Left renal pelvis (tissue), 4 donors: ENCODE measurements around the gene FAM107B. TPM values are rescaled to one million over a fixed set of nuclear protein-coding genes. Genes with fewer than 3 reads are reported as not detected.

ENCODE experiments used
- DNase-seq, 4 donors: peaks; one replicate each; pipeline ENCODE4 v3.0.0-alpha.2; 2013; ENCODE audit warnings: low read depth in 4 of 4, low spot score in 3 of 4
- polyA plus RNA-seq, 4 donors: library from polyadenylated mRNA; unstranded; fragments of 120-200 nt; gene quantifications; one replicate each; pipeline ENCODE4 v1.2.1, GENCODE V29; 2013; ENCODE audit not compliant: insufficient read length in 4 of 4

Gene FAM107B
- polyA plus RNA-seq, 4 donors: 36.4 to 121 (median 97.9) TPM

- DNase-seq: no peak
These were observed 189.2 kb downstream of the FAM107B start for GRCh38 chr10:14585287-14586193.

DNA sequence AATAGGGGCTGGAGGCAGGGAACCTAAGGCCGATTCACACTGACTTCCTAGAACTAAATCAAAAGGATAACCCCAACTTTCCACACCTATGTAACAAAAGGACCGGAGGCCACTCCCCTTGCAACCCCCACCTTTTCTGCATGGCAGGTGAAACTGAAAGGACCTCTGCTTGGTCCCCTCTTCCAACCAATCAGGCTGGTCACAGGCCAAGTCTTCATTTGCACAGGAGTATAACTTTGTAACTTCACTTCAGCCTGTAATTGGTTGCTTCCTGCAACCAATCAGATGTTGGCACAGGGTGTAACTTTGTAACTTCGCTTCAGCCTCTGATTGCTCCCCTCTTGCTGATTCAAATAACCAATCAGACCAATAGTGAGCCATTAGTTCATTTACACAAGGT is 190.0 kb downstream of the FAM107B start:
- DNase-seq: no peak

- DNase-seq: no peak
These were observed 190.7 kb downstream of the FAM107B start for GRCh38 chr10:14583967-14584366.

DNA sequence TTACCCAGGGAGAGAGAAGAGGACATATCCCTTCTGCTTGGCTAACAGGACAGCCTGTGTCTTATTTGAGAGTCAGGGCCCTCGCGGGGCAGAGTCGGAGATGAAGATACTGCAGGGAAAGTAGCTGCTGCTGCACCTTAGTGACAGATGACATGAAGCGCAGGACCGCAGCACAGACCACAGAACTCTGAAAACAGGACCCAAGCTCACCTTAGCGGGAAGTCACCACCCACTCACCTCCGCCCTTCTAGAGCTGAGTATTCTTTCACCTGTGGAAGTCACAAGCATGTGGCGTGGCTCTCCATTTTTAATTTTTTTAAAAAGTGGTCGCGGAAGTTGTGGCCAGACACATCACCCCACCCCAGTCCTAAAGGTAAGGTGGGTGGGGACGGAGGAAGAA is 191.4 kb downstream of the FAM107B start:
- no peak for DNase-seq

- no peak for DNase-seq
These were observed 193.0 kb downstream of the FAM107B start for GRCh38 chr10:14581553-14582321.

- DNase-seq: no peak
These were observed 193.9 kb downstream of the FAM107B start for GRCh38 chr10:14580671-14581332.

DNA sequence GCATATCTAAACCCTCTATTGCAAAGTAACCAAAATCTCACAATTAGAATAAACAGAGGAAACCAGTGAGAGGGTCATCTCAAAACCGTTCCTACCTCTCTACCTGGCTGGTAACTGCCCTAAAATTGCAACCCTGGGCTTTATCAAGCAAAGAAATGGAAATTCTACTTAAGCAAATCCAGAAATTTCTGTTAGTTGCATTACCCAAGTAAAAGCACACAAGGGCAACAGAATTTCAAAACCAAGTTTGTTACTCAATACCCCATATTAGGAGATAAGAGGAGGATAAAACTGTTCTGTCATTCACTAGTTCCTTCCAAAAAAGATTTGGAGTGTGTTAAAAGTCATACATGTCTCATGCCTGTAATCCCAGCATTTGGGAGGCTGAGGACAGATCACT is 195.3 kb downstream of the FAM107B start:
- DNase-seq: no peak

- DNase-seq: no peak
These were observed 196.4 kb downstream of the FAM107B start for GRCh38 chr10:14578060-14578952.

DNA sequence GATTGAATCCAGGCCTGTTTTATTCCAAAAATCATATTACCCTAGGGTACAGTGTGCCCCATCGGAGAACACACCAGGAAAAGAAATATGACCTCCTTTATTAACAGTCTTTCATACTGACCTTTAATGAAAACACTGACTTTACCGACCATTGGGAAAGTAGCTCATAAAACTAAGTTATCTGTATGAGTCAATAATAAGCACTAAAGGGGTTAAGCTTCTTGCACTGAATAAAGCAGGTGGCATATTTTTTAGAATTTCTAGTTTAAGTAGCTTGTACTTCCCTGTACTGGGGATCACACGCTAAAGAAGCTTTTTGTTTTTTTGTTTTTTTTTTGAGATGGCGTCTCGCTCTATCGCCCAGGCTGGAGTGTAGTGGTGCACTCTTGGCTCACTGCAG is 199.8 kb downstream of the FAM107B start:
- no peak for DNase-seq

DNA sequence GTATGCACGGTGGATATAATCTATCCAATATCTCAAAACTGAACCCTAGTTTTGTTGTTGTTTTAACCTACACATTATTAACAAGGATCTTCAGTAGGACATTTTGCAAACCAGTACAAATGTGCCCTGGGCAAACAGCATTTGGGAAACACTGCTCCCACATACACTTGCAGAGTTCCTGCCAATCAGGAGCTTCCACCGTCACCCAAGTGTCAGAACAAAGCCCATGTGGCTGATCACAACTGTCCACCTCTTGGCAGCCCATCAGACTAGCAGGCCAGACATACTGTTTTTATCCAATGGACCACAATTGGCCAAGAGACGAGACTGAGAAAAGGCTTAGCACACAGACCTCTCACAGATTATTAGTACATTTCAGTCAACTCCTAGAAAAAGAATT is 200.4 kb downstream of the FAM107B start:
- no peak for DNase-seq

GRCh38 chr10:14573666-14574261 is 200.9 kb downstream of the FAM107B start:
- DNase-seq: no peak

DNA sequence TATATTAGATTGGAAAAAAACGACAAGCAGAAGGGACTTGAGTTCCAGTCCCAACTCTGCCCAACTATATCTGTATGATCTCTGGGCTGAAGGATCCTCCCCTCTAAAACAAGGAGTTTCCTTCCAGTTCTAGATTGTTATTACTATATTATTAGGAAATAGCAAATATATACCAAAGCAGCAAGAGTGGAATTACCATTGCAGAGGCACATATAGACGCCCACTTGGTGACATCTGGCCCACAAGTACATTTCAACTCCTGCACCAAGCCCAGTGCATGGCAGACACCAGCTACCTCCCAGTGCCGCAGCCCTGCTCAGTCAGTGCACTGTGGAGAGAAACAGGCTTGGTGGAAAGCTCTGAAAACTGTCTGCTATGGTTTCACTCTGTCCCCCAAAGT is 201.9 kb downstream of the FAM107B start:
- DNase-seq: no peak

- no peak for DNase-seq
These were observed 202.7 kb downstream of the FAM107B start for GRCh38 chr10:14571866-14572507.

GRCh38 chr10:14570800-14571199 is 203.9 kb downstream of the FAM107B start:
- no peak for DNase-seq

GRCh38 chr10:14569274-14570060 is 205.2 kb downstream of the FAM107B start:
- no peak for DNase-seq

DNA sequence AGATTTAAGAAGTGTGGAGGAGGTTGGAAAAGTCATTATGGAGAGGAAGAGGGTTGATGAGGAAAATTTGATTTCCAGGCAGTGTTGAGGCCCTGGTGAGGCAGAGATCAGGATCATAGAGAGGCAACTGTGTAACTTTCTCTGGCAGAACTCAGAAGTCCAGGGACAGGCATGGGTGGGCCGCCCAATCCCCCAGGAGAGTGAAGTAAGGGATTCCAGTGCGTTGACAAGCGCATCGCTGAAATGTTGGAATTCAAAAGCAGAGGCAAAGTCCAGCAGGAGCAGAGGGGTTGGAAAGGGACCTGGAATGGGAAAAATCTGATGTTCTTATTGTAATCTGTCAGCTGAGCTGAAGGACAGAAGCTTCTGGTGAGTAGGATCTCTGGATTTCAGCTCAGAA is 207.3 kb downstream of the FAM107B start:
- DNase-seq: no peak

DNA sequence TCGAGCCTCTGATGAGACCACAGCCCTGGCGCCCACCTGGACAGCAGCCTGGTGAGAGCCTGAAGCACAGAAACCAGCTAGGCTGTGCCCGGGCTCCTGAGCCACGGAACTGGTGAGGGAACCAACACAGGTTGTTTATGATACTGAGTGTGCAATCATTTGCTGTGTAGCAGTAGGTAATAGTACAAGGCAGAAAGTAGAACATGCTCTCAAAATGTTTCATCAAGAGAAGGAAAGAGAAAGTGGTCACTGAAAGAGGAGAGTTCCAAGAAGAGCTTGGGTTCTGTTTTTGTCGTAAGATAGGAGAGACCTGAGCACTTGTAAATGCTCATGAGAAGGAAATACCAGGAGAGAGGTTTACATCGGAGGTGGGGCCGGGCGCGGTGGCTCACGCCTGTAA is 208.2 kb downstream of the FAM107B start:
- DNase-seq: no peak

DNA sequence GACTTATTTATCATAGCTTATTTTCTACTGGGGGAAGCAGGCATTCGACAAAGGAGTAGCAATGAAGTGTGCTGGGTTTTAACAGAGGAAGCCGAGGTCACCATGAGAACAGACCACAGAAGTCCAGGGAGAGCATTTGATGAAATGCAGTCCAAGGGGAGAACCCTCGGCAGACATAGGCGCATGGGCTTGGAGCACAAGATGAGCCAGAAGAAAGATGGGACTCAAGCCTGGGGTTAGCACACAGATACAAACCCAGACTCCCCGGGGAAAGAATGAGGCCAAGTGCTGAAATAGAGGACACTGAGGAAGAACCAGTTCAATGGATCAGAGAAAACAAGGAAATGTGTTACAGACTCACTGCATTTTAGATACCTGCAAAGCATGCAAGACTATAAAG is 209.5 kb downstream of the FAM107B start:
- no peak for DNase-seq
